NCI-H446 treated with DMSO at 0.1 percent for 48 hours (cell line): ENCODE measurements around the gene CALB2.
"Not testable (repeated sequence)": the region's sequence is repeated elsewhere in the genome, so short reads cannot be mapped to it uniquely, and the experiment has no call there.

ENCODE experiments used
- DNase-seq: peaks from one replicate; lab custom pipeline; 2025; lab: John Stamatoyannopoulos, UW

Gene CALB2

GRCh38 chr16:71352963-71353460 is 5.5 kb upstream of the CALB2 start:
- DNase-seq = no peak

GRCh38 chr16:71353736-71354135 is 4.8 kb upstream of the CALB2 start:
- no peak for DNase-seq

- DNase-seq = no peak
Measured at GRCh38 chr16:71354156-71354555, 4.4 kb upstream of the CALB2 start.

GRCh38 chr16:71356051-71356740 is 2.3 kb upstream of the CALB2 start:
- DNase-seq = no peak

- DNase-seq = not testable (repeated sequence)
Measured at GRCh38 chr16:71356936-71357335, 1.6 kb upstream of the CALB2 start.

- no peak for DNase-seq
Measured at GRCh38 chr16:71357681-71358080, 842 bp upstream of the CALB2 start.

GRCh38 chr16:71359431-71359830 is 908 bp downstream of the CALB2 start:
- no peak for DNase-seq

GRCh38 chr16:71360378-71360777 is 1.9 kb downstream of the CALB2 start:
- no peak for DNase-seq

GRCh38 chr16:71364133-71364681 is 5.7 kb downstream of the CALB2 start:
- no peak for DNase-seq

GRCh38 chr16:71365021-71365420 is 6.5 kb downstream of the CALB2 start:
- no peak for DNase-seq

- no peak for DNase-seq
Measured at GRCh38 chr16:71367241-71367976, 8.9 kb downstream of the CALB2 start.

- DNase-seq = no peak
Measured at GRCh38 chr16:71368958-71369357, 10.4 kb downstream of the CALB2 start.

GRCh38 chr16:71369494-71369893 is 11.0 kb downstream of the CALB2 start:
- DNase-seq = no peak

- DNase-seq = no peak
Measured at GRCh38 chr16:71371237-71371636, 12.7 kb downstream of the CALB2 start.

- no peak for DNase-seq
Measured at GRCh38 chr16:71373073-71373472, 14.6 kb downstream of the CALB2 start.

GRCh38 chr16:71376465-71377157 is 18.1 kb downstream of the CALB2 start:
- DNase-seq = no peak

- DNase-seq = no peak
Measured at GRCh38 chr16:71379711-71380110, 21.2 kb downstream of the CALB2 start.

GRCh38 chr16:71380831-71381230 is 22.3 kb downstream of the CALB2 start:
- no peak for DNase-seq

GRCh38 chr16:71383054-71383773 is 24.7 kb downstream of the CALB2 start:
- no peak for DNase-seq

- DNase-seq = no peak
Measured at GRCh38 chr16:71384073-71384724, 25.7 kb downstream of the CALB2 start.
